WI38 (cell line): Measurements from ENCODE around the gene HOXC9.

ENCODE experiments used
- H3K4me3 ChIP-seq: 2 replicates; pipeline ENCODE4 v1.5.1; 2011; ENCODE audit warnings: low read depth, mild to moderate bottlenecking, control low read depth, low read length
- TF ChIP-seq, protein P1 (sequence below): IDR thresholded peaks from 2 replicates; pipeline ENCODE4 v1.5.1; 2012; ENCODE audit warnings: low read depth, mild to moderate bottlenecking, control low read depth, low read length

The HOXC9 gene

GRCh38 chr12:53983950-53984572, 15.9 kb upstream of the HOXC9 start:
- TF ChIP-seq, protein P1, sequence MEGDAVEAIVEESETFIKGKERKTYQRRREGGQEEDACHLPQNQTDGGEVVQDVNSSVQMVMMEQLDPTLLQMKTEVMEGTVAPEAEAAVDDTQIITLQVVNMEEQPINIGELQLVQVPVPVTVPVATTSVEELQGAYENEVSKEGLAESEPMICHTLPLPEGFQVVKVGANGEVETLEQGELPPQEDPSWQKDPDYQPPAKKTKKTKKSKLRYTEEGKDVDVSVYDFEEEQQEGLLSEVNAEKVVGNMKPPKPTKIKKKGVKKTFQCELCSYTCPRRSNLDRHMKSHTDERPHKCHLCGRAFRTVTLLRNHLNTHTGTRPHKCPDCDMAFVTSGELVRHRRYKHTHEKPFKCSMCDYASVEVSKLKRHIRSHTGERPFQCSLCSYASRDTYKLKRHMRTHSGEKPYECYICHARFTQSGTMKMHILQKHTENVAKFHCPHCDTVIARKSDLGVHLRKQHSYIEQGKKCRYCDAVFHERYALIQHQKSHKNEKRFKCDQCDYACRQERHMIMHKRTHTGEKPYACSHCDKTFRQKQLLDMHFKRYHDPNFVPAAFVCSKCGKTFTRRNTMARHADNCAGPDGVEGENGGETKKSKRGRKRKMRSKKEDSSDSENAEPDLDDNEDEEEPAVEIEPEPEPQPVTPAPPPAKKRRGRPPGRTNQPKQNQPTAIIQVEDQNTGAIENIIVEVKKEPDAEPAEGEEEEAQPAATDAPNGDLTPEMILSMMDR, result no peak

GRCh38 chr12:53984901-53985691, 14.9 kb upstream of the HOXC9 start, which contains the start of gene HOXC10:
TSS of gene HOXC10 (plus strand) at chr12:53985146. CDS start at chr12:53985260, 114 bp downstream.
- TF ChIP-seq, protein P1, result peak; percentile 30; the same call in 1 of the 2 replicates
- H3K4me3 ChIP-seq, result no peak within 1 kb of the TSS

More at GRCh38 chr12:53983950-53984572, 15.9 kb upstream of the HOXC9 start:
- H3K4me3 ChIP-seq, result no peak overlapping the region

DNA sequence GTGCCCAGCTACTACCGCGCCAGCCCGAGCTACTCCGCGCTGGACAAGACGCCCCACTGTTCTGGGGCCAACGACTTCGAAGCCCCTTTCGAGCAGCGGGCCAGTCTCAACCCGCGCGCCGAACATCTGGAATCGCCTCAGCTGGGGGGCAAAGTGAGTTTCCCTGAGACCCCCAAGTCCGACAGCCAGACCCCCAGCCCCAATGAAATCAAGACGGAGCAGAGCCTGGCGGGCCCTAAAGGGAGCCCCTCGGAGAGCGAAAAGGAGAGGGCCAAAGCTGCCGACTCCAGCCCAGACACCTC, 14.3 kb upstream of the HOXC9 start:
- H3K4me3 ChIP-seq, result no peak overlapping the region
- TF ChIP-seq, protein P1, result no peak

GRCh38 chr12:53985994-53986685, 13.8 kb upstream of the HOXC9 start:
- TF ChIP-seq, protein P1, result no peak
- no peak overlapping the region for H3K4me3 ChIP-seq

- H3K4me3 ChIP-seq, result no peak overlapping the region
- TF ChIP-seq, protein P1, result no peak
Measured at GRCh38 chr12:53986686-53987483, 13.1 kb upstream of the HOXC9 start.

DNA sequence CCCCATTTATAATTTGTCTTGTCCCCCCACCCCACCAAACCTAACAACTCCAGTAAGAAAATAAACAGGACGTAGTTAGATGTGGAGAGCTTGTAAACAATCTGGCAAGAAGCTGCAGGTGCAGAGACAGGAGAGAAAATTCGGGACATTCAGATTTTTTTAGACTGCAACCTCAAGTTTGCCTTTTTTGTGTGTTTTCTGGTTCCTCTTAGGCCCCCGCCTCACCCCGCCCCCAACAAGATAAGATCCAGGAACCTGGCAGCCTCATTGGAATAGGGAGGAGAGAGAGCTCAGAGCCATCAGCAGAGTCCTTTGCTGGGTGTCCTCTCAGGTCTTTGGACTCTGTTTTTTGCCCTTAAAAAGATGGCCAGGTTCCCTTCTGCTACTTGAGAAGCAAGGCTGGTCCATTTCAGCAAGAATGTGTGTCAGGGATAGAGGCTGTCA, 12.2 kb upstream of the HOXC9 start:
- TF ChIP-seq, protein P1, result no peak
- no peak overlapping the region for H3K4me3 ChIP-seq
